GM12872 (cell line): ENCODE data around the gene EFCAB11.

Experiments used
- CTCF ChIP-seq: IDR thresholded peaks from 3 replicates; pipeline ENCODE4 v1.5.1; 2011; ENCODE audit warnings: low read depth, mild to moderate bottlenecking, low read length, moderate library complexity; ENCODE audit not compliant: insufficient read depth

Gene EFCAB11

GRCh38 chr14:89933002-89933401 is 21.5 kb downstream of the EFCAB11 start:
- TF ChIP-seq CTCF = no peak

DNA sequence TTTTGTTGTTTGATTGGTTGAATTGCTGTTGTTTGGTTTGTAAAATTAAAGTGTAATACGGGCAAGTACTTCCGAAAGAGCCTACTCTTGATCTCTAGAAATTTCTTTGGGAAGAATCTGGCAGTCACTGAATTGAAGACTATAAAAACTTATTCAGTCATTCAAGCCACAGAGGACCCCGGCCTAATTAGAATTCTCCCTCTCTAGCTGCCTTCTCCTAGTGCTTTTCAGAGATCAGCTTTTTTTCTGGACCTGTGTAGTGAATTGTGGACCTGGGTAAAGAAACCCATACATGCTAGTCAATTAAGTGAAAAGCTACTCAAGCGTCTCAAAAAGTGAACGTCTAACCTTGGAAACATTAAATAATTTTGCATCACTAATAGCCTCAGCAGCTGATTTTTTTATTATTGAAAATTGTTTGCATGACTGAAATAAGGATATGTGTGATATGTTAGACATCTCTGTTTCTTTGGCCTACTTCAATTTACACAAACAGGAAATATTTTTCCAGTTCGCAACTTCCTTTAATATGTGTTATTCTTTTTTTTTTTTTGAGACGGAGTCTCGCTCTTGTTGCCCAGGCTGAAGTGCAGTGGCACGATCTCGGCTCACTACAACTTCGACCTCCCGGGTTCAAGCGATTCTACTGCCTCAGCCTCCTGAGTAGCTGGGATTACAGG is 27.2 kb downstream of the EFCAB11 start:
- TF ChIP-seq CTCF = no peak

DNA sequence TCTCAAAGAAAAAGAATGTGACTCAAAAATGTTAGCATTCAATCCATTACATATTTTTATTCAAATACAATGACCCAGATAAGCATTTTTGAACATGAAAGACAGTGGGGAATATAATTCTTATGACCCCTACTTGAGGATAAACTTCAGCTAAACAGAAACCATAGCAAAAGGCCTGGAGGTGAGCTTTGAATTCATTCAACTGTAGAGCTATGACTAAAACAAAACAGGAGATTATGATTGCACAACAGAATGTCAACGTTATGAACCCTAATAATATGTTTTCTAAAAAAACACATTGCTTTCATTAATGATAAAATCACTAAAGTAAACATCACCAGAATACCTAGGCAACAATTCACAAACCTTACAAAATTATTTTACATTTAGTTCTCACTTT is 27.8 kb downstream of the EFCAB11 start:
- no peak for TF ChIP-seq CTCF

DNA sequence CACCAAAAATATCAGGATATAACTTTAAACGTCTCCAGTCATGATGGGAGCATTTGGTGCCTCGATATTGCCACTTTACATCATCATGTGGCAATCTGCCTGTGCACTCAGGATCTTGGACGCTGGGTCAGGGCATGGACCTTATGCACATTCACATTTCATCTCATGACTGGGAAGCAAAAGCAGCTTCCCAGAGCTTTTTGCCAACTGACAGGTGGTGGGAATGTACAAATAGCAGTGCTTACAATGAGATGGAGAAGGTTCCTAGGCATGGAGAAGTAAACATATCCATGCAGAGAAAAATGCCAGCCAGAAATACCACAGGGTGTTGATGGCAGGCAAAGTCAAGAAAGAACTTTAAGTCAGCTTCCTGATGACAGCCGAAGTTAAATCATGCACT is 30.3 kb downstream of the EFCAB11 start:
- no peak for TF ChIP-seq CTCF

DNA sequence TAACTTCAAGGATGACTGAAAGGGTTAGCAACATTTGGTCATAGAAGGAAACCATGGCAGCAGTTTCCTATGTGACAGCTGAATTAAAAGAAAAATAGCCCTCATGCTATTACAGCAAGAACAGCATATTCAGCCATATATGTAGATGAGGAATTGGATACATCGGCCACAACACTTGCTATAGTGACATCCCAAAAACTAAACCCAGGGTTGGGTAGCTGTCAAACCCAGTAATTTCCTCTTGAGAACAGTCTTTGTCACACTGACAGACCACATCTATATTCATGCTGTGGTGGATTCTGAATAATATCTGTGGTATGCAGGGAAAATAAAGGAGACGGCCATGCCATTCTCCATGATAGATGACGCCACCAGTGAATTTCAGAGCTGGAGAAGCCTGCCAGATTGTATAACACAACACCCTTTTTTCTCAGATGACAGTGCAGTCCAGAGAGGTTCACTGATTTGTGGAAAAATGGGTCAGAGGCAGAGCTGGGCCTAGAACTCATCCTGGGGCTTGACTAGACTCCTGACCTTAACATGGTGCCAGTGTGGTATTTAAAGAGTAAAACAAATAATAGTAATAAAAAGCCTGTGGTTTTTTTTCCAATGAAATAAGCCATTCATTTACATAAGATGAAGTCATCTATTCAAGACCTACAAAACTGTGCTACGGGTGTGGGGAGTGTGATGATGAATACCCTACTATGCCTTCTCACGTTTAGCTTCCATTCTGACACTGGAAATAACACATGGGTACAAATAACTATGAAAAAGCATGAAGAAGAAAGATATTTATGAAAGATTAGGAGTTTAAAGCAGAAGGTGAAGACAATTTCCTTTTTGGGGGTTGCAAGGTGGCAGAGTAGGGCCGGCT is 32.3 kb downstream of the EFCAB11 start:
- TF ChIP-seq CTCF = no peak

DNA sequence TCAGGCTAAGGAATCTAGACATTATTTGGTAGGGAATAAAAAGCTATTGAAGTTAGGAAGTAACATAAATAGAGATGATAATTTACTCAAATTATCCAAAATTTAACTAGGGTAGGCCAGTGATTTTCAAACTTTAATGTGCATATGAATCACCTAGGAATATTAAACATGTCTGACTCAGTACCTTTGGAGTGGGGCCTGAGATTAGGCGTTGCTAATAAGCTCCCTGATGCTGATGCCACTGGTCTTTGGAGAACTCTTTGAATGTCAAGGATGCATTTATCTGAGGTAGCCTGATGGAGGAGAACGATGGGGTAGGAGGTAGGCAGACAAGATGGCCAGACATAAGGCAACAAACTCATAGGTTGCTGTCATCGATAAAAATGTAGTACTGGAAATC is 33.2 kb downstream of the EFCAB11 start:
- TF ChIP-seq CTCF = no peak

DNA sequence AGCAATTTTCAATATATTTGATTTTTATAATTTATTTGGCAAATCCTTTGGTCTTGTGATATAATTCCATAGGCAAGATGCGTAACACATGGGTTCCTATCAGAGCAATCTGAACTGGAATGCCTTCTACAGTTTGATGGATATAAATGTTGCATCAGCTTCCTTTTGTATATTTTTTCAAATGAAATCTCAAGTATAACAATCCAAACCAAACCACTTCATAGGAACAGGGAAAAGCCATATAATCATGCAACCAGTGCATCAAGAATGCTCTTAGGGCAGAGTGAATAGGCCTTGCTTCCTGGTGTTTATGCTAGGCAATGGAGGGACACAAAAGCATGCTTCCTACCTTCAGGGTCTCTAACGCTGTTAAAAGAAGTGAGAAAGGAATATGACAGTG is 34.5 kb downstream of the EFCAB11 start:
- no peak for TF ChIP-seq CTCF
